WTC11 (cell line): ENCODE results near the gene PTPRK. TPM values are rescaled to one million over a fixed set of nuclear protein-coding genes. Genes with fewer than 3 reads are reported as not detected.

ENCODE experiments used
- ATAC-seq: fragments of 200-7000 bp; cut with Tn5 transposase; 2 replicates; pipeline ENCODE4 v1.10.0; 2021; ENCODE audit warnings: mild to moderate bottlenecking, moderate library complexity
- CTCF ChIA-PET: fragments of 300-600 bp; sonication (Branson Sonifier 250); formaldehyde crosslinking; loops from one replicate; lab custom pipeline; 2021; ENCODE audit warnings: antibody characterized with exemption; lab: Charles Lee
- POLR2A ChIA-PET: fragments of 350-600 bp; sonication (Branson Sonifier 250); formaldehyde crosslinking; loops from one replicate; lab custom pipeline; 2021; ENCODE audit warnings: antibody characterized with exemption; lab: Charles Lee
- DNase-seq: peaks from one replicate; pipeline ENCODE4 v3.0.0; 2021; ENCODE audit warnings: low spot score
- H3K27ac Mint-ChIP-seq: 2 replicates; pipeline ENCODE4 v1.8.0; 2021; ENCODE audit warnings: mixed read lengths
- H3K27me3 Mint-ChIP-seq: 2 replicates; pipeline ENCODE4 v1.8.0; 2021; ENCODE audit warnings: low read depth, mild to moderate bottlenecking, moderate library complexity, mixed read lengths
- H3K36me3 Mint-ChIP-seq: 2 replicates; pipeline ENCODE4 v1.8.0; 2021; ENCODE audit warnings: mixed read lengths
- H3K4me1 Mint-ChIP-seq: 2 replicates; pipeline ENCODE4 v1.8.0; 2022; ENCODE audit warnings: mixed read lengths
- H3K4me3 Mint-ChIP-seq: 2 replicates; pipeline ENCODE4 v1.8.0; 2021; ENCODE audit warnings: mild to moderate bottlenecking, moderate library complexity, mixed read lengths
- H3K9me3 Mint-ChIP-seq: 2 replicates; pipeline ENCODE4 v1.8.0; 2021; ENCODE audit warnings: mixed read lengths
- CREB1 ChIP-seq: sonication (generic); formaldehyde crosslinking; IDR thresholded peaks from 2 replicates; pipeline ENCODE4 v1.8.0; 2023; ENCODE audit warnings: mild to moderate bottlenecking, missing genetic modification reagents
- E2F1 ChIP-seq: sonication (generic); formaldehyde crosslinking; IDR thresholded peaks from 2 replicates; pipeline ENCODE4 v1.8.0; 2022; ENCODE audit warnings: mild to moderate bottlenecking, missing genetic modification reagents
- FOXJ3 ChIP-seq: sonication (generic); formaldehyde crosslinking; IDR thresholded peaks from 2 replicates; pipeline ENCODE4 v1.9.0; 2021; ENCODE audit warnings: missing genetic modification reagents, mild to moderate bottlenecking, borderline replicate concordance
- NR1H2 ChIP-seq: sonication (generic); formaldehyde crosslinking; IDR thresholded peaks from 2 replicates; pipeline ENCODE4 v1.9.0; 2021; ENCODE audit warnings: mild to moderate bottlenecking, moderate library complexity, missing genetic modification reagents
- NR3C1 ChIP-seq: sonication (generic); formaldehyde crosslinking; conservative IDR thresholded peaks from 2 replicates; pipeline ENCODE4 v1.8.1; 2023; ENCODE audit warnings: low read depth, mild to moderate bottlenecking, missing genetic modification reagents
- RORB ChIP-seq: fragments of 250-450 bp; sonication (Bioruptor Pico); IDR thresholded peaks from 2 replicates; pipeline ENCODE4 v1.9.0; 2021; ENCODE audit warnings: mild to moderate bottlenecking
- SOX15 ChIP-seq: fragments of 250-450 bp; sonication (Bioruptor Pico); IDR thresholded peaks from 2 replicates; pipeline ENCODE4 v1.9.0; 2021; ENCODE audit warnings: mild to moderate bottlenecking
- TCF7 ChIP-seq: sonication (generic); formaldehyde crosslinking; IDR thresholded peaks from 2 replicates; pipeline ENCODE4 v1.8.0; 2022; ENCODE audit warnings: mild to moderate bottlenecking, low read depth, missing genetic modification reagents, moderate library complexity
- USF2 ChIP-seq: sonication (generic); formaldehyde crosslinking; IDR thresholded peaks from 2 replicates; pipeline ENCODE4 v1.8.1; 2023; ENCODE audit warnings: mild to moderate bottlenecking, missing genetic modification reagents, moderate library complexity
- ZNF121 ChIP-seq: sonication (generic); formaldehyde crosslinking; IDR thresholded peaks from 2 replicates; pipeline ENCODE4 v1.8.0; 2023; ENCODE audit warnings: missing genetic modification reagents
- ZNF317 ChIP-seq: sonication (generic); formaldehyde crosslinking; IDR thresholded peaks from 2 replicates; pipeline ENCODE4 v1.8.1; 2023; ENCODE audit warnings: low read depth, mild to moderate bottlenecking, moderate library complexity, missing genetic modification reagents, borderline replicate concordance
- total RNA-seq: library from RNA; stranded (reverse); gene quantifications from 3 replicates; pipeline ENCODE4 v1.2.3, GENCODE V29; 2021
- TF ChIP-seq, protein P1 (sequence below): sonication (generic); formaldehyde crosslinking; IDR thresholded peaks from 2 replicates; pipeline ENCODE4 v1.8.0; 2023; ENCODE audit warnings: missing genetic modification reagents
- TF ChIP-seq, protein P2 (sequence below): fragments of 250-450 bp; sonication (Bioruptor Pico); IDR thresholded peaks from 2 replicates; pipeline ENCODE4 v1.8.0; 2021; ENCODE audit warnings: mild to moderate bottlenecking
- TF ChIP-seq, protein P3 (sequence below): fragments of 250-450 bp; sonication (Bioruptor Pico); IDR thresholded peaks from 2 replicates; pipeline ENCODE4 v1.9.0; 2021; ENCODE audit warnings: mild to moderate bottlenecking, borderline replicate concordance
- TF ChIP-seq, protein P4 (sequence below): sonication (generic); formaldehyde crosslinking; IDR thresholded peaks from 2 replicates; pipeline ENCODE4 v1.8.0; 2023; ENCODE audit warnings: missing genetic modification reagents, mild to moderate bottlenecking, borderline replicate concordance

The PTPRK gene
- total RNA-seq, 1 experiment from 2014 or later: 44.8 TPM

- Mint-ChIP-seq H3K27me3 (no peaks in the 10 kb centered on the region), H3K9me3 (no peaks in the 10 kb centered on the region), H3K4me1 (no peaks in the 10 kb centered on the region; the same call in 1 of the 2 replicates), H3K36me3 (no peaks in the 10 kb centered on the region), H3K4me3 (no peak overlapping the region), H3K27ac (peak overlapping the region; percentile 84; the same call in 1 of the 2 replicates)
- TF ChIP-seq, protein P1, sequence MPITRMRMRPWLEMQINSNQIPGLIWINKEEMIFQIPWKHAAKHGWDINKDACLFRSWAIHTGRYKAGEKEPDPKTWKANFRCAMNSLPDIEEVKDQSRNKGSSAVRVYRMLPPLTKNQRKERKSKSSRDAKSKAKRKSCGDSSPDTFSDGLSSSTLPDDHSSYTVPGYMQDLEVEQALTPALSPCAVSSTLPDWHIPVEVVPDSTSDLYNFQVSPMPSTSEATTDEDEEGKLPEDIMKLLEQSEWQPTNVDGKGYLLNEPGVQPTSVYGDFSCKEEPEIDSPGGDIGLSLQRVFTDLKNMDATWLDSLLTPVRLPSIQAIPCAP (CRISPR knock-in tag): no peak
- TF ChIP-seq, protein P2, sequence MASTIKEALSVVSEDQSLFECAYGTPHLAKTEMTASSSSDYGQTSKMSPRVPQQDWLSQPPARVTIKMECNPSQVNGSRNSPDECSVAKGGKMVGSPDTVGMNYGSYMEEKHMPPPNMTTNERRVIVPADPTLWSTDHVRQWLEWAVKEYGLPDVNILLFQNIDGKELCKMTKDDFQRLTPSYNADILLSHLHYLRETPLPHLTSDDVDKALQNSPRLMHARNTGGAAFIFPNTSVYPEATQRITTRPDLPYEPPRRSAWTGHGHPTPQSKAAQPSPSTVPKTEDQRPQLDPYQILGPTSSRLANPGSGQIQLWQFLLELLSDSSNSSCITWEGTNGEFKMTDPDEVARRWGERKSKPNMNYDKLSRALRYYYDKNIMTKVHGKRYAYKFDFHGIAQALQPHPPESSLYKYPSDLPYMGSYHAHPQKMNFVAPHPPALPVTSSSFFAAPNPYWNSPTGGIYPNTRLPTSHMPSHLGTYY: no peak
- TF ChIP-seq SOX15 (CRISPR knock-in tag): no peak
- no peak for TF ChIP-seq ZNF121
- TF ChIP-seq, protein P3, sequence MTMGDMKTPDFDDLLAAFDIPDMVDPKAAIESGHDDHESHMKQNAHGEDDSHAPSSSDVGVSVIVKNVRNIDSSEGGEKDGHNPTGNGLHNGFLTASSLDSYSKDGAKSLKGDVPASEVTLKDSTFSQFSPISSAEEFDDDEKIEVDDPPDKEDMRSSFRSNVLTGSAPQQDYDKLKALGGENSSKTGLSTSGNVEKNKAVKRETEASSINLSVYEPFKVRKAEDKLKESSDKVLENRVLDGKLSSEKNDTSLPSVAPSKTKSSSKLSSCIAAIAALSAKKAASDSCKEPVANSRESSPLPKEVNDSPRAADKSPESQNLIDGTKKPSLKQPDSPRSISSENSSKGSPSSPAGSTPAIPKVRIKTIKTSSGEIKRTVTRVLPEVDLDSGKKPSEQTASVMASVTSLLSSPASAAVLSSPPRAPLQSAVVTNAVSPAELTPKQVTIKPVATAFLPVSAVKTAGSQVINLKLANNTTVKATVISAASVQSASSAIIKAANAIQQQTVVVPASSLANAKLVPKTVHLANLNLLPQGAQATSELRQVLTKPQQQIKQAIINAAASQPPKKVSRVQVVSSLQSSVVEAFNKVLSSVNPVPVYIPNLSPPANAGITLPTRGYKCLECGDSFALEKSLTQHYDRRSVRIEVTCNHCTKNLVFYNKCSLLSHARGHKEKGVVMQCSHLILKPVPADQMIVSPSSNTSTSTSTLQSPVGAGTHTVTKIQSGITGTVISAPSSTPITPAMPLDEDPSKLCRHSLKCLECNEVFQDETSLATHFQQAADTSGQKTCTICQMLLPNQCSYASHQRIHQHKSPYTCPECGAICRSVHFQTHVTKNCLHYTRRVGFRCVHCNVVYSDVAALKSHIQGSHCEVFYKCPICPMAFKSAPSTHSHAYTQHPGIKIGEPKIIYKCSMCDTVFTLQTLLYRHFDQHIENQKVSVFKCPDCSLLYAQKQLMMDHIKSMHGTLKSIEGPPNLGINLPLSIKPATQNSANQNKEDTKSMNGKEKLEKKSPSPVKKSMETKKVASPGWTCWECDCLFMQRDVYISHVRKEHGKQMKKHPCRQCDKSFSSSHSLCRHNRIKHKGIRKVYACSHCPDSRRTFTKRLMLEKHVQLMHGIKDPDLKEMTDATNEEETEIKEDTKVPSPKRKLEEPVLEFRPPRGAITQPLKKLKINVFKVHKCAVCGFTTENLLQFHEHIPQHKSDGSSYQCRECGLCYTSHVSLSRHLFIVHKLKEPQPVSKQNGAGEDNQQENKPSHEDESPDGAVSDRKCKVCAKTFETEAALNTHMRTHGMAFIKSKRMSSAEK (CRISPR knock-in tag): no peak
- TF ChIP-seq FOXJ3 (CRISPR knock-in tag): no peak
- TF ChIP-seq ZNF317: no peak
- no peak for TF ChIP-seq RORB
- no peak for TF ChIP-seq NR1H2 (CRISPR knock-in tag)
- no peak for TF ChIP-seq NR3C1
- TF ChIP-seq USF2: no peak
- TF ChIP-seq E2F1: no peak
- no peak for TF ChIP-seq CREB1 (CRISPR knock-in tag)
- DNase-seq: no peak
- ChIA-PET POLR2A (interaction anchor here (0.5 kb wide), 1 partner anchor 102 kb away, joined by 3 read pairs; no protein-coding TSS in a partner anchor), CTCF (no interaction called here)
- no peak for ATAC-seq
These were observed 483.4 kb downstream of the PTPRK start for GRCh38 chr6:128036808-128037570.

DNA sequence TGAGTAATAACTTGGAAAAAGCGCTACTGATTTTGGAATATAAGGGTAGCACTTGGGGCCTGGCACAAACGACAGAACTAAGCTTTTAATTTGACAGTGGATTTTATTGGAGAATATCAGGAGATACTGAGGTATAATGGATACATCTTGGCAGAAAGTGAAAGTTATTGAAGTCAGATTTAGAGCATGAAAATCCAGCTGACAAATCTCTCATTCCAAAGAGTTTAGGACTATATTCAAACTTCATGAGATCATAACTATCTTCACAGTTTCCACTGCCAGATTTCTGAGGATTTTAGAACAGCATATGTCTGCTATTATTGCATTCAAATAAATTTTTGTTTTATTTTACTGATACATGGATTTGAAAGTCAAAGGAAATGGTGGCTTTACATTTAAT, 487.2 kb downstream of the PTPRK start:
- H3K36me3 Mint-ChIP-seq: no peaks in the 10 kb centered on the region
- H3K4me1 Mint-ChIP-seq: no peaks in the 10 kb centered on the region
- POLR2A ChIA-PET: interaction anchor here (0.6 kb wide), 1 partner anchor 813 kb away, joined by 3 read pairs; no protein-coding TSS in a partner anchor
- no peak for DNase-seq
- ATAC-seq: no peak
- no peak overlapping the region for H3K27ac Mint-ChIP-seq
- CTCF ChIA-PET: no interaction called here
- no peak overlapping the region for H3K4me3 Mint-ChIP-seq
- H3K9me3 Mint-ChIP-seq: no peaks in the 10 kb centered on the region
- no peaks in the 10 kb centered on the region for H3K27me3 Mint-ChIP-seq
- TF ChIP-seq, protein P4, sequence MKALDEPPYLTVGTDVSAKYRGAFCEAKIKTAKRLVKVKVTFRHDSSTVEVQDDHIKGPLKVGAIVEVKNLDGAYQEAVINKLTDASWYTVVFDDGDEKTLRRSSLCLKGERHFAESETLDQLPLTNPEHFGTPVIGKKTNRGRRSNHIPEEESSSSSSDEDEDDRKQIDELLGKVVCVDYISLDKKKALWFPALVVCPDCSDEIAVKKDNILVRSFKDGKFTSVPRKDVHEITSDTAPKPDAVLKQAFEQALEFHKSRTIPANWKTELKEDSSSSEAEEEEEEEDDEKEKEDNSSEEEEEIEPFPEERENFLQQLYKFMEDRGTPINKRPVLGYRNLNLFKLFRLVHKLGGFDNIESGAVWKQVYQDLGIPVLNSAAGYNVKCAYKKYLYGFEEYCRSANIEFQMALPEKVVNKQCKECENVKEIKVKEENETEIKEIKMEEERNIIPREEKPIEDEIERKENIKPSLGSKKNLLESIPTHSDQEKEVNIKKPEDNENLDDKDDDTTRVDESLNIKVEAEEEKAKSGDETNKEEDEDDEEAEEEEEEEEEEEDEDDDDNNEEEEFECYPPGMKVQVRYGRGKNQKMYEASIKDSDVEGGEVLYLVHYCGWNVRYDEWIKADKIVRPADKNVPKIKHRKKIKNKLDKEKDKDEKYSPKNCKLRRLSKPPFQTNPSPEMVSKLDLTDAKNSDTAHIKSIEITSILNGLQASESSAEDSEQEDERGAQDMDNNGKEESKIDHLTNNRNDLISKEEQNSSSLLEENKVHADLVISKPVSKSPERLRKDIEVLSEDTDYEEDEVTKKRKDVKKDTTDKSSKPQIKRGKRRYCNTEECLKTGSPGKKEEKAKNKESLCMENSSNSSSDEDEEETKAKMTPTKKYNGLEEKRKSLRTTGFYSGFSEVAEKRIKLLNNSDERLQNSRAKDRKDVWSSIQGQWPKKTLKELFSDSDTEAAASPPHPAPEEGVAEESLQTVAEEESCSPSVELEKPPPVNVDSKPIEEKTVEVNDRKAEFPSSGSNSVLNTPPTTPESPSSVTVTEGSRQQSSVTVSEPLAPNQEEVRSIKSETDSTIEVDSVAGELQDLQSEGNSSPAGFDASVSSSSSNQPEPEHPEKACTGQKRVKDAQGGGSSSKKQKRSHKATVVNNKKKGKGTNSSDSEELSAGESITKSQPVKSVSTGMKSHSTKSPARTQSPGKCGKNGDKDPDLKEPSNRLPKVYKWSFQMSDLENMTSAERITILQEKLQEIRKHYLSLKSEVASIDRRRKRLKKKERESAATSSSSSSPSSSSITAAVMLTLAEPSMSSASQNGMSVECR (CRISPR knock-in tag): no peak
- TF ChIP-seq TCF7 (CRISPR knock-in tag): no peak
- TF ChIP-seq, protein P3 (CRISPR knock-in tag): no peak
